HepG2 (cell line): ENCODE data around the gene CCDC192. TPM values are rescaled to one million over a fixed set of nuclear protein-coding genes. Genes with fewer than 3 reads are reported as not detected.
A peak's percentile ranks its signal among the peaks of the same experiment; 100 is the strongest.

Experiments
- ATAC-seq: fragments of 200-7000 bp; cut with Tn5 transposase; 3 replicates; pipeline ENCODE4 v1.9.1; 2020; ENCODE audit warnings: mild to moderate bottlenecking, moderate library complexity
- BruUV-seq: library from RNA; stranded (reverse); fragments of 400-500 nt; replicated peaks from 2 replicates; lab custom pipeline; 2021; lab: Mats Ljungman, UMichigan
- CTCF ChIA-PET: fragments of 300-600 bp; formaldehyde crosslinking; extraction: SDS; loops from one replicate; lab custom pipeline; 2021; ENCODE audit warnings: low total read pairs, inconsistent platforms, low intra/inter-chr PET ratio; lab: Yijun Ruan, JAX
- POLR2A ChIA-PET: fragments of 350-600 bp; sonication (Branson Sonifier 250); formaldehyde crosslinking; loops from one replicate; lab custom pipeline; 2020; ENCODE audit warnings: antibody characterized with exemption, inconsistent platforms; lab: Yijun Ruan, JAX
- DNase-seq: peaks from one replicate; pipeline ENCODE4 v3.0.0-alpha.2; 2015; ENCODE audit warnings: low spot score
- FAIRE-seq: peaks from 3 replicates; lab custom pipeline; 2011; peaks lifted over from hg19 to GRCh38; lab: Jason Lieb, UNC
- H2AFZ ChIP-seq: one replicate; pipeline ENCODE4 v1.6.1; 2011; ENCODE audit warnings: low read length, inconsistent platforms
- H3K27ac ChIP-seq: fragments of 300-600 bp; 3 replicates; pipeline ENCODE4 v1.8.0; 2011; ENCODE audit warnings: mixed run types, mild to moderate bottlenecking, mixed read lengths, low read length, inconsistent platforms; ENCODE audit not compliant: insufficient read depth; ENCODE audit errors: extremely low read length
- H3K27me3 ChIP-seq, 2 experiments: fragments of 200-600 bp in 1 of 2; 2 replicates in 1 of 2; 3 replicates in 1 of 2; pipeline versions ENCODE4 v1.6.0 to v1.8.0; 2011; ENCODE audit warnings: low read length in 2 of 2, mild to moderate bottlenecking in 2 of 2, moderate library complexity in 2 of 2, inconsistent platforms in 1 of 2; ENCODE audit not compliant: insufficient read depth in 2 of 2, control insufficient read depth in 1 of 2
- H3K36me3 ChIP-seq, 2 experiments: fragments of 200-600 bp in 1 of 2; replicated peaks in 1 of 2; 2 replicates in 1 of 2; 3 replicates in 1 of 2; pipeline versions ENCODE4 v1.5.1 to v1.8.0; 2011; ENCODE audit warnings: low read length in 2 of 2, inconsistent platforms in 1 of 2; ENCODE audit not compliant: insufficient read depth in 2 of 2, control insufficient read depth in 1 of 2
- H3K4me1 ChIP-seq: 2 replicates; pipeline ENCODE4 v1.5.1; 2012; ENCODE audit warnings: low read length, inconsistent platforms; ENCODE audit not compliant: insufficient read depth
- H3K4me2 ChIP-seq: 2 replicates; pipeline ENCODE4 v1.6.0; 2011; ENCODE audit warnings: low read depth, low read length, inconsistent platforms
- H3K4me3 ChIP-seq, 3 experiments: fragments of 200-600 bp in 1 of 3; sonication (generic), shearing (Covaris generic) in 1 of 3; replicated peaks in 1 of 3; 2 replicates each; pipeline ENCODE4 v1.5.1; 2011 to 2016; ENCODE audit warnings: low read length in 3 of 3, inconsistent platforms in 2 of 3, low read depth in 2 of 3, mild to moderate bottlenecking in 2 of 3, control low read depth in 1 of 3, mixed read lengths in 1 of 3; ENCODE audit not compliant: insufficient read depth in 1 of 3
- H3K79me2 ChIP-seq: one replicate; pipeline ENCODE4 v1.6.1; 2011; ENCODE audit warnings: low read length, inconsistent platforms; ENCODE audit not compliant: insufficient read depth
- H3K9ac ChIP-seq: 2 replicates; pipeline ENCODE4 v1.6.0; 2011; ENCODE audit warnings: mild to moderate bottlenecking, low read depth, low read length, inconsistent platforms; ENCODE audit not compliant: insufficient read depth
- H3K9me3 ChIP-seq: 2 replicates; pipeline ENCODE4 v1.5.1; 2012; ENCODE audit warnings: mild to moderate bottlenecking, low read length
- H4K20me1 ChIP-seq: 2 replicates; pipeline ENCODE4 v1.6.0; 2011; ENCODE audit warnings: inconsistent platforms, mild to moderate bottlenecking, low read length, moderate library complexity; ENCODE audit not compliant: insufficient read depth
- ARNTL ChIP-seq: sonication (generic); formaldehyde crosslinking; IDR thresholded peaks from 2 replicates; pipeline ENCODE4 v1.4.0; 2020; ENCODE audit warnings: mild to moderate bottlenecking, missing genetic modification reagents
- CHD2 ChIP-seq: IDR thresholded peaks from 2 replicates; pipeline ENCODE4 v1.6.1; 2011; ENCODE audit warnings: low read depth, low read length, improper control_type of control experiment
- MAFF ChIP-seq: IDR thresholded peaks from 2 replicates; pipeline ENCODE4 v1.6.1; 2011; ENCODE audit warnings: low read depth, low read length, improper control_type of control experiment
- MAFK ChIP-seq, 2 experiments: IDR thresholded peaks in 1 of 2; conservative IDR thresholded peaks in 1 of 2; 2 replicates each; pipeline ENCODE4 v1.6.1; 2011; ENCODE audit warnings: improper control_type of control experiment in 2 of 2, low read length in 2 of 2
- ZNF678 ChIP-seq: sonication (generic); formaldehyde crosslinking; IDR thresholded peaks from 2 replicates; pipeline ENCODE4 v1.4.0; 2020; ENCODE audit warnings: mild to moderate bottlenecking, missing genetic modification reagents
- WGBS: methylation state at CpG from one replicate; pipeline ENCODE4 v1.1.6; 2017; ENCODE audit warnings: low lambda C conversion rate; 5-methylcytosine and 5-hydroxymethylcytosine counted together
- in situ Hi-C: cut with HindIII; loops from 2 replicates; pipeline ENCODE4 v1.10.0; 2017; ENCODE audit warnings: low pct_unique_long_range_greater_than_20kb; ENCODE audit not compliant: extremely low pct_ligation_motif_present
- intact Hi-C: fragments of 100-400 bp; cut with micrococcal nuclease; formaldehyde crosslinking; loops from one replicate; pipeline ENCODE4 v1.10.0; 2022; ENCODE audit not compliant: unreplicated experiment
- polyA plus RNA-seq, 8 experiments: library from polyadenylated mRNA; depleted of rRNA in 3 of 8; stranded (reverse) in 7 of 8; unstranded in 1 of 8; fragments of >200 nt; fragmentation: Illumina TruSeq in 4 of 8; extraction: Trizol in 4 of 8; gene quantifications; 2 replicates each; pipeline versions ENCODE4 v1.2.1 to v1.2.3, GENCODE V29; 2011 to 2016; ENCODE audit warnings: low read depth in 4 of 8, missing spikeins in 1 of 8, mixed read lengths in 1 of 8; ENCODE audit not compliant: insufficient read depth in 1 of 8
- total RNA-seq, 5 experiments: library from RNA; depleted of rRNA; stranded (reverse); fragments of >200 nt; fragmentation: Illumina TruSeq; extraction: Trizol; gene quantifications; 2 replicates each; pipeline ENCODE4 v1.2.3, GENCODE V29; 2016; ENCODE audit warnings: low read depth in 1 of 5
- TF ChIP-seq, protein P1 (sequence below): IDR thresholded peaks from 2 replicates; pipeline ENCODE4 v1.6.1; 2016; ENCODE audit warnings: low read depth

Gene CCDC192
- total and polyA plus RNA-seq, 2 of the 13 experiments (the other 11 are each of a cell fraction or from before 2014, with no cell fraction given): not detected

DNA sequence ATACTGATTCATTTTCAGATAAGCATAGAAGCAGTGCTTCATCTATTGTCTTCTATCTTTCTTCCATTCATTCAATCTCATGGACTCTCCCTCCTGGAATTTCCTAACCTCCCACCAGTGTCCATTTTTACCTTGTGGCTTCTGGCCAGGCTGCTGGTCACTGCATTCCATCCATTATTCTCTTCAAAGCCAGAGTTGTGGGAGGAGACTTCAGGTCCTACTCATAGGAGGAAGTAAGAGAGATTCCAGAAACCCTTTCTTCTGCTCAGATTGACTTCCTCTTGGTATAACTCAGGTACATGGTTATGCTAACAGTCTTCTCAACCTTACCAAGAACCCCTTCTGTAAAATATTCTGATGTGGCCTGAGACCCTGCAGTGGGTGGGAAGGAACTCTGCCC lies 227.1 kb downstream of the CCDC192 start:
- no peak for FAIRE-seq
- Histone ChIP-seq H4K20me1 (no peaks in the 10 kb centered on the region), H3K27ac (no peak overlapping the region), H3K9me3 (no peaks in the 10 kb centered on the region), H3K4me1 (peaks cover 17% of the 10 kb centered on the region), H3K4me2 (no peak overlapping the region), H3K79me2 (no peaks in the 10 kb centered on the region), H2AFZ (no peak overlapping the region), H3K27me3 (0 out of 5 replicates have a peak, but pooled peaks cover 0 to 3% of the 10 kb centered on the region in 2 experiments), H3K36me3 (no peaks in the 10 kb centered on the region), H3K4me3 (no peak overlapping the region), H3K9ac (no peak overlapping the region)
- no TSS peak for BruUV-seq
- intact Hi-C loops: no loop called here
- TF ChIP-seq ZNF678 (CRISPR knock-in tag) (no peak), ARNTL (CRISPR knock-in tag) (no peak), CHD2 (no peak)
- in situ Hi-C loops: no loop called here
- ChIA-PET CTCF (no interaction called here), POLR2A (no interaction called here)
- peak; percentile 53 for DNase-seq
- no peak for ATAC-seq

DNA sequence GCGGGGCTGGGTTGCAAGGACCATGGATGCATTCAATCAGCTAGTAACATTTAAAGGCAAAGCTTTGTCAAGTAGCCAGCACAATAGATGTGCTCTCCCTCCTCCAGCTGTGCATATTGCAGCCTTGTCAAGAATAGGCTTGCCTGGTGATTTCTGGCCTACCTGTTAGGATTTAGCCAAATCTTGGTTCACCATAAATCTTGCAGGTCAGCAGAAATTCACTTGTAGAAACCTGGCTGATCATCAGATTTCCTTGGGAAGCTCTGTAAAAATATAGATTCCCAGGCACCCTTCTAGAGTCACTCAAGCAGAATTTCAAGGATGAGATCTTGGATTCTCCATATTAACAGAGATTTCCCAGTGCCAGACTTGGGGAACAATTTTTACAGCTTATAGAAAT lies 228.2 kb downstream of the CCDC192 start:
- ATAC-seq (no peak), DNase-seq (no peak), FAIRE-seq (no peak)
- BruUV-seq: no TSS peak
- ChIA-PET POLR2A (no interaction called here), CTCF (no interaction called here)
- no peaks in the 10 kb centered on the region for H3K9me3 ChIP-seq
- no peak overlapping the region for H3K4me3 ChIP-seq
- no peaks in the 10 kb centered on the region for H3K79me2 ChIP-seq
- WGBS: 67% methylated on average over 1 of the region's 1 CpG
- no peak overlapping the region for H2AFZ ChIP-seq
- 0 out of 5 replicates have a peak, but pooled peaks cover 0 to 3% of the 10 kb centered on the region in 2 experiments for H3K27me3 ChIP-seq
- no peak overlapping the region for H3K4me2 ChIP-seq
- H3K9ac ChIP-seq: no peak overlapping the region
- no peaks in the 10 kb centered on the region for H4K20me1 ChIP-seq
- in situ Hi-C loops (no loop called here), intact Hi-C loops (no loop called here)
- TF ChIP-seq MAFF (peak; percentile 59), MAFK (conservative IDR thresholded peaks at IDR 0.05 in 1 of 2, IDR thresholded peaks at IDR 0.05 in 1 of 2; ENCODE audit: low read length in 2 of 2) (peak; percentile 53 to 72; a peak in 3 of 4 replicates)
- TF ChIP-seq, protein P1, sequence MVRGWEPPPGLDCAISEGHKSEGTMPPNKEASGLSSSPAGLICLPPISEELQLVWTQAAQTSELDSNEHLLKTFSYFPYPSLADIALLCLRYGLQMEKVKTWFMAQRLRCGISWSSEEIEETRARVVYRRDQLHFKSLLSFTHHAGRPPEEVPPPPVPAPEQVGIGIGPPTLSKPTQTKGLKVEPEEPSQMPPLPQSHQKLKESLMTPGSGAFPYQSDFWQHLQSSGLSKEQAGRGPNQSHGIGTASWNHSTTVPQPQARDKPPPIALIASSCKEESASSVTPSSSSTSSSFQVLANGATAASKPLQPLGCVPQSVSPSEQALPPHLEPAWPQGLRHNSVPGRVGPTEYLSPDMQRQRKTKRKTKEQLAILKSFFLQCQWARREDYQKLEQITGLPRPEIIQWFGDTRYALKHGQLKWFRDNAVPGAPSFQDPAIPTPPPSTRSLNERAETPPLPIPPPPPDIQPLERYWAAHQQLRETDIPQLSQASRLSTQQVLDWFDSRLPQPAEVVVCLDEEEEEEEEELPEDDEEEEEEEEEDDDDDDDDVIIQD (CRISPR knock-in tag): no peak
- H3K27ac ChIP-seq: no peak overlapping the region
- peaks cover 24% of the 10 kb centered on the region for H3K4me1 ChIP-seq
- H3K36me3 ChIP-seq: no peaks in the 10 kb centered on the region
